Measurements from ENCODE around the gene DOHH.

DOHH gene

GRCh38 chr19:3476830-3477229 is 23.6 kb downstream of the DOHH start:
- no peak for DNase-seq

GRCh38 chr19:3475449-3475848 is 25.0 kb downstream of the DOHH start:
- DNase-seq, result no peak

GRCh38 chr19:3474614-3475013 is 25.9 kb downstream of the DOHH start:
- DNase-seq, result no peak

GRCh38 chr19:3474010-3474409 is 26.5 kb downstream of the DOHH start:
- DNase-seq, result no peak

GRCh38 chr19:3471954-3472655 is 28.4 kb downstream of the DOHH start:
- DNase-seq, result peak; percentile 76

GRCh38 chr19:3470500-3471128 is 29.9 kb downstream of the DOHH start:
- DNase-seq, result no peak

GRCh38 chr19:3469638-3470499 is 30.6 kb downstream of the DOHH start:
- no peak for DNase-seq

GRCh38 chr19:3468211-3468610 is 32.3 kb downstream of the DOHH start:
- DNase-seq, result no peak

- no peak for DNase-seq
Observed at GRCh38 chr19:3467437-3468198, 32.9 kb downstream of the DOHH start.

- no peak for DNase-seq
Observed at GRCh38 chr19:3466635-3467034, 33.8 kb downstream of the DOHH start.

GRCh38 chr19:3465552-3465951 is 34.9 kb downstream of the DOHH start:
- DNase-seq, result no peak

- DNase-seq, result no peak
Observed at GRCh38 chr19:3464587-3465235, 35.8 kb downstream of the DOHH start.

- DNase-seq, result no peak
Observed at GRCh38 chr19:3463714-3464586, 36.5 kb downstream of the DOHH start.

- no peak for DNase-seq
Observed at GRCh38 chr19:3462991-3463713, 37.3 kb downstream of the DOHH start.

- DNase-seq, result no peak
Observed at GRCh38 chr19:3459965-3460582, 40.4 kb downstream of the DOHH start.

GRCh38 chr19:3459089-3459881 is 41.2 kb downstream of the DOHH start:
- DNase-seq, result no peak

- no peak for DNase-seq
Observed at GRCh38 chr19:3458229-3459088, 42.0 kb downstream of the DOHH start.

GRCh38 chr19:3457528-3458228 is 42.8 kb downstream of the DOHH start:
- DNase-seq, result no peak
